Neural cell (in vitro differentiated cells): ENCODE measurements around the gene OSM. TPM values are rescaled to one million over a fixed set of nuclear protein-coding genes. Genes with fewer than 3 reads are reported as not detected.

Source experiments
- H2AFZ ChIP-seq: fragments of 200-600, 300-800 bp; sonication (generic), shearing (Covaris generic); 2 replicates; pipeline ENCODE4 v1.6.0; 2014; ENCODE audit warnings: low read depth, mild to moderate bottlenecking, antibody characterized with exemption, low read length, moderate library complexity
- H3F3A ChIP-seq: fragments of 200-600 bp; shearing (Covaris generic); 2 replicates; pipeline ENCODE4 v1.6.1; 2016; ENCODE audit warnings: mild to moderate bottlenecking, moderate library complexity, mixed read lengths, antibody characterized with exemption, low read length; ENCODE audit not compliant: insufficient read depth, poor library complexity, severe bottlenecking
- H3K27ac ChIP-seq: fragments of 200-600, 300-800 bp; sonication (generic), shearing (Covaris generic); 2 replicates; pipeline ENCODE4 v1.5.1; 2014; ENCODE audit warnings: mild to moderate bottlenecking, low read length, moderate library complexity
- H3K27me3 ChIP-seq: fragments of 300-800, 200-600 bp; sonication (generic), shearing (Covaris generic); 2 replicates; pipeline ENCODE4 v1.6.0; 2014; ENCODE audit warnings: mild to moderate bottlenecking, low read depth, low read length, moderate library complexity; ENCODE audit not compliant: insufficient read depth
- H3K36me3 ChIP-seq: fragments of 300-800, 200-600 bp; sonication (generic), shearing (Covaris generic); 2 replicates; pipeline ENCODE4 v1.5.1; 2014; ENCODE audit warnings: mild to moderate bottlenecking, antibody characterized with exemption, low read length, moderate library complexity; ENCODE audit not compliant: insufficient read depth
- H3K4me2 ChIP-seq: fragments of 300-800, 200-600 bp; sonication (generic), shearing (Covaris generic); 2 replicates; pipeline ENCODE4 v1.6.0; 2014; ENCODE audit warnings: mild to moderate bottlenecking, low read length
- H3K4me3 ChIP-seq: fragments of 300-800, 200-600 bp; sonication (generic), shearing (Covaris generic); 2 replicates; pipeline ENCODE4 v1.5.1; 2014; ENCODE audit warnings: mild to moderate bottlenecking, low read length, moderate library complexity
- H3K79me2 ChIP-seq: fragments of 200-600 bp; shearing (Covaris generic); replicated peaks from 2 replicates; pipeline ENCODE4 v1.6.0; 2014; ENCODE audit warnings: mild to moderate bottlenecking, low read length, moderate library complexity; ENCODE audit not compliant: insufficient read depth
- H3K9ac ChIP-seq: fragments of 300-800, 200-600 bp; sonication (generic), shearing (Covaris generic); 2 replicates; pipeline ENCODE4 v1.6.1; 2016; ENCODE audit warnings: mild to moderate bottlenecking, low read length, mixed read lengths
- H3K9me2 ChIP-seq: fragments of 200-600 bp; shearing (Covaris generic); 2 replicates; pipeline ENCODE4 v1.6.1; 2016; ENCODE audit warnings: mild to moderate bottlenecking, low read length, mixed read lengths; ENCODE audit not compliant: insufficient read depth
- H3K9me3 ChIP-seq: fragments of 200-600, 300-800 bp; sonication (generic), shearing (Covaris generic); 2 replicates; pipeline ENCODE4 v1.6.1; 2016; ENCODE audit warnings: mild to moderate bottlenecking, mixed run types, low read length, moderate library complexity, mixed read lengths
- H4K20me1 ChIP-seq: fragments of 200-600 bp; shearing (Covaris generic); 2 replicates; pipeline ENCODE4 v1.6.1; 2016; ENCODE audit warnings: mild to moderate bottlenecking, mixed run types; ENCODE audit not compliant: insufficient read depth
- CTCF ChIP-seq: fragments of 450-650 bp; IDR thresholded peaks from 2 replicates; pipeline ENCODE4 v1.5.1; 2014; ENCODE audit warnings: antibody characterized with exemption, mild to moderate bottlenecking, moderate library complexity; ENCODE audit not compliant: poor library complexity, severe bottlenecking
- EP300 ChIP-seq: fragments of 450-650 bp; conservative IDR thresholded peaks from 2 replicates; pipeline ENCODE4 v1.6.1; 2014; ENCODE audit warnings: antibody characterized with exemption, mild to moderate bottlenecking, moderate library complexity; ENCODE audit not compliant: poor library complexity, severe bottlenecking
- EZH2 ChIP-seq: fragments of 200-600, 300-800 bp; shearing (Covaris generic), sonication (generic); IDR thresholded peaks from 2 replicates; pipeline ENCODE4 v1.6.1; 2014; ENCODE audit warnings: antibody characterized with exemption, low read length, borderline replicate concordance, mild to moderate bottlenecking; ENCODE audit not compliant: insufficient read depth, poor library complexity, severe bottlenecking
- MXI1 ChIP-seq: fragments of 450-650 bp; conservative IDR thresholded peaks from 2 replicates; pipeline ENCODE4 v1.6.1; 2014; ENCODE audit warnings: antibody characterized with exemption, mild to moderate bottlenecking; ENCODE audit not compliant: poor library complexity, severe bottlenecking
- POLR2AphosphoS5 ChIP-seq: IDR thresholded peaks from 2 replicates; pipeline ENCODE4 v1.6.1; 2012
- RAD21 ChIP-seq: fragments of 450-650 bp; conservative IDR thresholded peaks from 2 replicates; pipeline ENCODE4 v1.6.1; 2014; ENCODE audit warnings: antibody characterized with exemption, mild to moderate bottlenecking, moderate library complexity
- REST ChIP-seq: IDR thresholded peaks from 2 replicates; pipeline ENCODE4 v1.6.1; 2012; ENCODE audit warnings: borderline replicate concordance
- SMC3 ChIP-seq: fragments of 450-650 bp; conservative IDR thresholded peaks from 2 replicates; pipeline ENCODE4 v1.6.1; 2014; ENCODE audit warnings: antibody characterized with exemption, mild to moderate bottlenecking, moderate library complexity; ENCODE audit not compliant: poor library complexity
- TAF1 ChIP-seq: IDR thresholded peaks from 2 replicates; pipeline ENCODE4 v1.6.1; 2012; ENCODE audit warnings: low read depth
- polyA plus RNA-seq: library from polyadenylated mRNA; depleted of rRNA; stranded (reverse); fragments of >200 nt; gene quantifications from 2 replicates; pipeline ENCODE4 v1.2.3, GENCODE V29; 2014

Gene OSM
- polyA plus RNA-seq, 1 donor from 2014 or later = not detected

GRCh38 chr22:30249049-30250038, 17.3 kb downstream of the OSM start:
- no peak for TF ChIP-seq EZH2
- no peak for TF ChIP-seq POLR2AphosphoS5
- TF ChIP-seq TAF1 = no peak
- no peak for TF ChIP-seq RAD21
- no peak for TF ChIP-seq REST
- no peak for TF ChIP-seq SMC3
- TF ChIP-seq EP300 = no peak
- TF ChIP-seq MXI1 = no peak
- TF ChIP-seq CTCF = no peak
- H3K27ac ChIP-seq = no peak overlapping the region
- no peak overlapping the region for H3K4me2 ChIP-seq
- no peak overlapping the region for H2AFZ ChIP-seq
- no peak overlapping the region for H3K4me3 ChIP-seq
- no peaks in the 10 kb centered on the region for H3K9me3 ChIP-seq
- no peaks in the 10 kb centered on the region for H3F3A ChIP-seq
- H3K9me2 ChIP-seq = no peaks in the 10 kb centered on the region
- no peaks in the 10 kb centered on the region for H4K20me1 ChIP-seq
- H3K9ac ChIP-seq = no peak overlapping the region
- peaks cover 17% of the 10 kb centered on the region for H3K27me3 ChIP-seq
- no peaks in the 10 kb centered on the region for H3K36me3 ChIP-seq
- H3K79me2 ChIP-seq = no peaks in the 10 kb centered on the region

- TF ChIP-seq EZH2 (no peak), POLR2AphosphoS5 (no peak), TAF1 (no peak), SMC3 (no peak), CTCF (no peak), EP300 (no peak), REST (no peak), RAD21 (no peak), MXI1 (no peak)
- no peak overlapping the region for H3K4me3 ChIP-seq
- H3F3A ChIP-seq = no peaks in the 10 kb centered on the region
- H3K36me3 ChIP-seq = no peaks in the 10 kb centered on the region
- H2AFZ ChIP-seq = no peak overlapping the region
- no peaks in the 10 kb centered on the region for H3K9me2 ChIP-seq
- H4K20me1 ChIP-seq = no peaks in the 10 kb centered on the region
- no peak overlapping the region for H3K27ac ChIP-seq
- H3K4me2 ChIP-seq = no peak overlapping the region
- no peaks in the 10 kb centered on the region for H3K9me3 ChIP-seq
- H3K9ac ChIP-seq = no peak overlapping the region
- no peaks in the 10 kb centered on the region for H3K79me2 ChIP-seq
- H3K27me3 ChIP-seq = peaks cover 17% of the 10 kb centered on the region
Observed at GRCh38 chr22:30248484-30248883, 18.2 kb downstream of the OSM start.
